Stimulated activated CD8-positive, alpha-beta memory T cell treated with anti-CD3 and anti-CD28 coated beads, Interleukin-12 subunit alpha, Interleukin-12 subunit beta, amount 100 ng/mL, for 4 hours (primary cell): ENCODE measurements around the gene NELL1.

ENCODE experiments used
- DNase-seq: peaks from one replicate; pipeline ENCODE4 v3.0.0-alpha.2; 2020; ENCODE audit warnings: low read depth

Gene NELL1

DNA sequence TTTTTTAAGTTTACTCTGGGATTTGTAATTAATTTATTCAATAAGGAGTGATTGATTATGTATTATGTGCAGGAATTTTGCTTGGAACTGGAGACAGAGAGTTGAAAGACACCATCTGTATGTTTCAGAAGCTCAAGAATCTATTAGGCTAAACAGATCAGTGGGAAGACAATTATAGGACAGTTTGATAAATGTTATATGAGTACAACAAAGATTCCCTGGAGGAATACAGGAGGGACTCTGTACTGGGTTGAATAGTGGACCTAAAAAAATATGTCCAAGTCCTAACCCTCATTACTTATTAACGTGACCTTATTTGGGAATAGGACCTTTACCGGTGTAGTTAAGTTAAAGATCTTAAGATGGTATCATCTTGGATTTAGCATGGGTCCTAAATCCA is 681.2 kb downstream of the NELL1 start:
- DNase-seq, result no peak

GRCh38 chr11:21353425-21353824 is 684.0 kb downstream of the NELL1 start:
- no peak for DNase-seq

- DNase-seq, result no peak
Observed at GRCh38 chr11:21364866-21365624, 695.7 kb downstream of the NELL1 start.

DNA sequence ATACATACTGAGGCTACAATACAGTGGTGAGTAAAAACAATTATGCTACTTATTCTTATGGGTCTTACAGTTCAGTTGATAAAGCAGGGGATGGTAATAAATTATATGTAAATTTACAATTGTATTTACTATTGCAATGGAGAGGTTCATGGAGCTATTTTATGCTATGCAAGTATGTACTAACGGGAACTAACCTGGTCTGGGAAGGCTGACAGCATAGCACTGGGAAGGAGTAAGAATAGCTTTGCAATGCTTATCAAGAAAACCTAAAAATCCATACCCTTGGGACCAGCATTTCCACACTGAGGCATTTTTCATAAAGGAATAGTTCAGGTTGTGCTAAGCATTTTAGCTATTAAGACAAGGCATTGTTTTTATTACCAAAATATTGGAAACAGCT is 700.6 kb downstream of the NELL1 start:
- DNase-seq, result no peak

- DNase-seq, result no peak
Observed at GRCh38 chr11:21371044-21371443, 701.7 kb downstream of the NELL1 start.

GRCh38 chr11:21372672-21373071 is 703.3 kb downstream of the NELL1 start:
- no peak for DNase-seq

DNA sequence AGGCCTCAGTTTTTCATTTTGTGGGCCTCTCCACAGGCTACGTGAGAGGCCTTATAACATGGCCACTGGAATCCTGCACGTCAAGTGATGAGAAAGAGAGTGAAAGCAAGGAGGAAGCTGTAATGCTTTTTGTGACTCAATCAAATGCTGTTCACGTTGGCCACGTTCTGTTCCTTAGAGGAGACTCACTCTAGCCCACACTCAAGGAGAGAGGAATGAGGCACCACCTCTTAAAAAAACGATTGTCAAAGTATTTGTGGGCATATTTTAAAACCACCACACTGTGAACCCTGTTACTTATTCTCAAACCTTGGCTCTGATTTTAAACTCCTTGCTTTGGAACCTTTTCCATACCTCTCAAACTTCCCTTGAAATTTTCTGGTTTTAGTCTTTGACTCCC is 705.0 kb downstream of the NELL1 start:
- no peak for DNase-seq

DNA sequence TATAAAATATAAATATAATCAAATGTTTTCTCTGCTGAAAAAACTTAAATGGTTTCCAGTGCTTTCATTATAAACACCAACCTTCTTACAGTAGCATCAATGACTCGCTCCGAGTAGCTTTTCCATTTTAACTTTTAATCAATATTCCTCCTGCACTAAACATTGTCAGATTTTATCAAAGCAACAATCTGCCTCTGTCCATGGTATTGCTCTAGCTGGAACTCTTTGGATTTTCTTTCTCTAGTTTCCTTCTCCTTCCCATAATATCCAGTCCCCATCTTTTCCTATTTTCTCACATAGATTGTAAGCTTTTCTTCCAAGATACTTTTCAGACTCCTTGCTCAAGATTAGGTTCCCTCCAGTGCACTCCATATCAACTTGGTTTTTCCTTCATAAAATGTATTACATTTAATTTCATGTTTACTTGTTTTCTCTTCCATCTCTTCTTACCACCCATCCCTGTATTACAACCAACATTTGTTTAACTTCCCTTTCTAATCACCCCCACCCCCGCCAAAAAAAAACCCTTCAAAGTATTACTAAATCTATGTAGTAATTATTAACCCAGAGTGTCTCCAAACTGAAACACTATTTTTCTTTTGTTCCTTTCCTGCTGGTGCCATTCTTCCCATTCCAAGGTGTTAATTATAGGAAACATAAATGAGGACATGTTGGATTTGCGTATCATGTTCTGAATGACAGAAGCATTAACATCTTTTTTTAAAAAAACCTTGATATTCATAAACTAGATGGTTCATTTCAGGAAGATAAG is 716.5 kb downstream of the NELL1 start:
- no peak for DNase-seq

- no peak for DNase-seq
Observed at GRCh38 chr11:21390430-21390829, 721.0 kb downstream of the NELL1 start.

GRCh38 chr11:21396342-21397008 is 727.1 kb downstream of the NELL1 start:
- DNase-seq, result no peak

GRCh38 chr11:21398195-21398594 is 728.8 kb downstream of the NELL1 start:
- DNase-seq, result no peak

DNA sequence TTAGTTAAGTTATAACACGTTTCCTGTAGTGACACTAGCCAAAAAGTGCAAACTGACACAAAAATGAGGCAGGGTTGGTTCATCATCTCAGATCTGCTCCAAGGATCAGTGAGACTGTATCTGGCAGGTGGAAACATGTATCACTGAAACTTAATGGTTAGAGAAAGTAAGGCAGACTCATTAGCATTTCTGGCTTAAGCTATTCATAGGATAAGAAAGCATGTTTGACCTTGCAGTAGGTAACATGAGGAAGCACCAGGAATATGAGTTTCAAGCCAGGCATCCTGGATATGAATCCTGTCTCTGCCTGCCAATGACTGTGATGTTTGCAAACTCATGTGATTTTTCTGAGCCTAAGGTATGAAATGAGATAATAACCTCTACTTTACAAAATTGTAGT is 732.1 kb downstream of the NELL1 start:
- DNase-seq, result no peak

GRCh38 chr11:21402274-21402673 is 732.9 kb downstream of the NELL1 start:
- no peak for DNase-seq

DNA sequence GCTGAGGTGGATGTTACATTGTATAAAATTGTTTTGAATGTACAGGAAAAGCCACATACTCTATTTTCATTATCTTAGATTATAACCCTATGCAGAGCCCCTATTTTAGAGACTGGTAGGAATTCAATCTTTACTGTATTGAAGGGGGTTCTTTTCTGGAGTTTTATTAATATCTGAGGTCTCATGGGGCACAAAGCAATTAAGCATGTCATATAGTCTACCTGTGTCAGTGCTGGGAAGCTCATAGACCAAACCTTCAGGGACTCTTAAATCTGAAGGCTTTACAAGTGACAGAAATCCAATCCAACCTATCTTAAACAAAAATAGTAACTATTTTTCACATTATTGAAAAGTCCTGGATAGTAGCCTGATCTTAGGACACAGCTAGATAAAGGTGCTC is 733.7 kb downstream of the NELL1 start:
- DNase-seq, result no peak

- no peak for DNase-seq
Observed at GRCh38 chr11:21405422-21405821, 736.0 kb downstream of the NELL1 start.

GRCh38 chr11:21410513-21410912 is 741.1 kb downstream of the NELL1 start:
- DNase-seq, result no peak

- DNase-seq, result no peak
Observed at GRCh38 chr11:21411104-21411503, 741.7 kb downstream of the NELL1 start.

- DNase-seq, result no peak
Observed at GRCh38 chr11:21411597-21411996, 742.2 kb downstream of the NELL1 start.

GRCh38 chr11:21412652-21413383 is 743.4 kb downstream of the NELL1 start:
- DNase-seq, result no peak

- no peak for DNase-seq
Observed at GRCh38 chr11:21414953-21415352, 745.6 kb downstream of the NELL1 start.

- DNase-seq, result no peak
Observed at GRCh38 chr11:21415606-21416005, 746.2 kb downstream of the NELL1 start.

GRCh38 chr11:21421711-21422329 is 752.4 kb downstream of the NELL1 start:
- DNase-seq, result no peak
